Keratinocyte (primary cell): Measurements from ENCODE around the gene KLRD1. TPM values are rescaled to one million over a fixed set of nuclear protein-coding genes. Genes with fewer than 3 reads are reported as not detected.
"Not testable (repeated sequence)": the region's sequence is repeated elsewhere in the genome, so short reads cannot be mapped to it uniquely, and the experiment has no call there.

Experiments
- DNase-seq: peaks from one replicate; pipeline ENCODE4 v3.0.0-alpha.2; 2011; ENCODE audit warnings: low read depth, missing footprints, low spot score
- FAIRE-seq: peaks from 2 replicates; lab custom pipeline; 2011; peaks lifted over from hg19 to GRCh38; lab: Jason Lieb, UNC
- H2AFZ ChIP-seq: 2 replicates; pipeline ENCODE4 v1.6.0; 2012; ENCODE audit warnings: low read length, control low read depth, inconsistent platforms; ENCODE audit not compliant: control insufficient read depth
- H3K27ac ChIP-seq: 2 replicates; pipeline ENCODE4 v1.5.1; 2011; ENCODE audit warnings: low read length; ENCODE audit not compliant: control insufficient read depth, insufficient read depth
- H3K27me3 ChIP-seq: 3 replicates; pipeline ENCODE4 v1.6.0; 2011; ENCODE audit warnings: low read length; ENCODE audit not compliant: control insufficient read depth, insufficient read depth; ENCODE audit errors: extremely low read depth
- H3K36me3 ChIP-seq, 2 experiments: 2 replicates in 1 of 2; 3 replicates in 1 of 2; pipeline ENCODE4 v1.5.1; 2011; ENCODE audit warnings: low read length in 2 of 2, mild to moderate bottlenecking in 1 of 2; ENCODE audit not compliant: control insufficient read depth in 2 of 2, insufficient read depth in 2 of 2; ENCODE audit errors: extremely low read depth in 1 of 2
- H3K4me1 ChIP-seq: 3 replicates; pipeline ENCODE4 v1.5.1; 2011; ENCODE audit warnings: low read length; ENCODE audit not compliant: control insufficient read depth, insufficient read depth; ENCODE audit errors: extremely low read depth
- H3K4me2 ChIP-seq: 3 replicates; pipeline ENCODE4 v1.6.0; 2011; ENCODE audit warnings: low read depth, low read length; ENCODE audit not compliant: control insufficient read depth, insufficient read depth; ENCODE audit errors: extremely low read depth
- H3K4me3 ChIP-seq, 3 experiments: fragments of 200-600 bp in 1 of 3; sonication (generic) in 1 of 3; 2 replicates in 2 of 3; 3 replicates in 1 of 3; pipeline ENCODE4 v1.5.1; 2011 to 2016; ENCODE audit warnings: low read length in 3 of 3, mild to moderate bottlenecking in 3 of 3, control low read depth in 2 of 3, inconsistent platforms in 1 of 3, low read depth in 1 of 3, mixed read lengths in 1 of 3, mixed run types in 1 of 3, moderate library complexity in 1 of 3; ENCODE audit not compliant: control insufficient read depth in 2 of 3, insufficient read depth in 2 of 3; ENCODE audit errors: extremely low read depth in 1 of 3
- H3K79me2 ChIP-seq: 2 replicates; pipeline ENCODE4 v1.6.0; 2012; ENCODE audit warnings: low read length; ENCODE audit not compliant: control insufficient read depth, insufficient read depth
- H3K9ac ChIP-seq: 3 replicates; pipeline ENCODE4 v1.6.0; 2011; ENCODE audit warnings: low read length; ENCODE audit not compliant: control insufficient read depth, insufficient read depth; ENCODE audit errors: extremely low read depth
- H3K9me1 ChIP-seq: 3 replicates; pipeline ENCODE4 v1.6.0; 2011; ENCODE audit warnings: low read length; ENCODE audit not compliant: control insufficient read depth, insufficient read depth; ENCODE audit errors: extremely low read depth
- H3K9me3 ChIP-seq: 2 replicates; pipeline ENCODE4 v1.5.1; 2012; ENCODE audit warnings: low read depth, low read length; ENCODE audit not compliant: control insufficient read depth
- H4K20me1 ChIP-seq: 3 replicates; pipeline ENCODE4 v1.6.0; 2011; ENCODE audit warnings: low read length; ENCODE audit not compliant: control insufficient read depth, insufficient read depth; ENCODE audit errors: extremely low read depth
- EZH2 ChIP-seq: IDR thresholded peaks from one replicate; pipeline ENCODE4 v1.6.1; 2012; ENCODE audit warnings: inconsistent platforms, mild to moderate bottlenecking, low read length, moderate library complexity
- dilution Hi-C: fragments of 300-500 bp; cut with MboI; formaldehyde crosslinking; loops from one replicate; pipeline ENCODE4 v1.7.0; 2020; ENCODE audit warnings: low sequenced_read_pairs; ENCODE audit not compliant: extremely low pct_ligation_motif_present
- polyA plus RNA-seq, 5 experiments: library from polyadenylated mRNA; depleted of rRNA in 3 of 5; stranded (reverse) in 3 of 5; stranded (forward) in 1 of 5; unstranded in 1 of 5; fragments of >200 nt; gene quantifications; 1 replicate in 1 of 5; 2 replicates in 3 of 5; 3 replicates in 1 of 5; pipeline versions ENCODE4 v1.2.1 to v1.2.3, GENCODE V29; 2011 to 2012; ENCODE audit warnings: missing spikeins in 2 of 5, low read depth in 1 of 5, low replicate concordance in 1 of 5
- TF ChIP-seq, protein P1 (sequence below), 3 experiments: IDR thresholded peaks in 1 of 3; conservative IDR thresholded peaks in 1 of 3; optimal IDR thresholded peaks in 1 of 3; 2 replicates in 2 of 3; 3 replicates in 1 of 3; pipeline versions ENCODE3 to v1.5.1; 2011; ENCODE audit warnings: low read length in 3 of 3, mild to moderate bottlenecking in 3 of 3, moderate library complexity in 2 of 3, control low read depth in 1 of 3, inconsistent platforms in 1 of 3; ENCODE audit not compliant: insufficient read depth in 2 of 3; ENCODE audit errors: extremely low read depth in 1 of 3

Gene KLRD1
- polyA plus RNA-seq, 1 donor (not counting 4 experiments of a cell fraction or from before 2014, with no cell fraction given) = under 0.01 TPM

DNA sequence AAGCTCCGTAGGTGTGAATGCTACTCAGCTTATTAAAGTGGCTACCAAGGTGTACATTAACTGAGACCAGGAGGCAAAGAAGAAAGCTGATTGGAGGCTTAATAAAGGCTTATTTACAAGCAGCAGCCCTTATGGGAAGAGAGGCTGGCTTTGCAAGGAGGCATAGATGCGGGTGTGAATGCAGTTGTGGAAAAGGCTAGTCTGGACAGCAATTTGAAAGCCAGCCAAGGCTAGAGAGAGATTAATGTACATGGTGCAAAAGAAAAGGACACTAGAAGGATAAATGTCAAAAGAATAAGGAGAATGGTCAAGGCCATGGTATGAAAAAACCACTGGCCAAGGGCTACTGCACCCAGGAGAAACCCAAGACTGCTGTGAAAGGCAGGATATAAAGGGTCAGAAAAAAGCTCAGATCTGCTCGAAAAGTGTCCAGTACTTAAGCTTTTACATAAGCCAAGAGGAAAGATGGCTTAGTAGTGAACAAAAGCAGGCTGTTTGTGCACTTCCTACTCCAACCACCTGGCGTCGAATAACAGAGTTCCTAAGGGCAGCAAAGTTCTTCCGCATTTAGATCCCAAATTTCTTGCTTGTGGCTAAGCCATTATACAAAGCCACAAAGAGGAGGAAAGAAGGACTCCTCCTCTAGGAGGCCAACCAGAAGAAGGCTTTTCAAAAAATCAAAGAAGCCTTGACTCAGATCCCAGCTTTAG is 58.2 kb downstream of the KLRD1 start:
- Histone ChIP-seq H3K4me2 (peak overlapping the region; percentile 90), H3K9me1 (no peaks in the 10 kb centered on the region), H3K9ac (peak overlapping the region; percentile 86), H3K27ac (peak overlapping the region; percentile 91), H3K9me3 (peaks cover 3% of the 10 kb centered on the region), H3K36me3 (peaks cover 1 to 2% of the 10 kb centered on the region in 2 experiments), H3K4me3 (peak overlapping the region; percentile 67 to 81 (median 80)), H3K27me3 (no peaks in the 10 kb centered on the region), H4K20me1 (no peaks in the 10 kb centered on the region), H3K79me2 (peaks cover 28% of the 10 kb centered on the region), H2AFZ (peak overlapping the region; percentile 83), H3K4me1 (peaks cover 47% of the 10 kb centered on the region)
- DNase-seq = no peak
- TF ChIP-seq, protein P1, sequence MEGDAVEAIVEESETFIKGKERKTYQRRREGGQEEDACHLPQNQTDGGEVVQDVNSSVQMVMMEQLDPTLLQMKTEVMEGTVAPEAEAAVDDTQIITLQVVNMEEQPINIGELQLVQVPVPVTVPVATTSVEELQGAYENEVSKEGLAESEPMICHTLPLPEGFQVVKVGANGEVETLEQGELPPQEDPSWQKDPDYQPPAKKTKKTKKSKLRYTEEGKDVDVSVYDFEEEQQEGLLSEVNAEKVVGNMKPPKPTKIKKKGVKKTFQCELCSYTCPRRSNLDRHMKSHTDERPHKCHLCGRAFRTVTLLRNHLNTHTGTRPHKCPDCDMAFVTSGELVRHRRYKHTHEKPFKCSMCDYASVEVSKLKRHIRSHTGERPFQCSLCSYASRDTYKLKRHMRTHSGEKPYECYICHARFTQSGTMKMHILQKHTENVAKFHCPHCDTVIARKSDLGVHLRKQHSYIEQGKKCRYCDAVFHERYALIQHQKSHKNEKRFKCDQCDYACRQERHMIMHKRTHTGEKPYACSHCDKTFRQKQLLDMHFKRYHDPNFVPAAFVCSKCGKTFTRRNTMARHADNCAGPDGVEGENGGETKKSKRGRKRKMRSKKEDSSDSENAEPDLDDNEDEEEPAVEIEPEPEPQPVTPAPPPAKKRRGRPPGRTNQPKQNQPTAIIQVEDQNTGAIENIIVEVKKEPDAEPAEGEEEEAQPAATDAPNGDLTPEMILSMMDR (optimal IDR thresholded peaks at IDR 0.05 in 1 of 3, IDR thresholded peaks at IDR 0.05 in 1 of 3, conservative IDR thresholded peaks at IDR 0.05 in 1 of 3; ENCODE audit: extremely low read depth in 1 of 3, insufficient read depth in 2 of 3, low read length in 3 of 3) = peak; percentile 9 to 49 (median 37)
- TF ChIP-seq EZH2 = no peak
- dilution Hi-C loops = no loop called here
- peak; percentile 13 for FAIRE-seq

DNA sequence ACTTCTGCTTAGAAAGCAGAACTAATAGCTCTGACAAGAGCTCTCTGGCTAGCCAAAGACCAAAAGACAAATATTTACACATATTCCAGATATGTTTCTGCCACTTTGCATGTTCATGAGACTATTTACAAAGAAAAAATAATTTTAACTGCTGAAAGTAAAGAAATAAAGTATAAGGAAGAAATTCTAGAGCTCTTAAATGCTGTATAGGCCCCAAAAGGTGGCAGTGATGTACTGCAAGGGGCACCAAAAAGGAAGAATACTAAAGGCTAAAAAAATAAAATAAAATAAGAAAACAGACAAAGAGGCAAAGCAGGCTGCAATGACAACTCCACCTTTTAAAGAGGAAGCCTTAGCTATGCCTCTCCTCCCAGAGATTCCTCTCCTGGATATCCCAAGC is 59.2 kb downstream of the KLRD1 start:
- Histone ChIP-seq H3K27me3 (no peaks in the 10 kb centered on the region), H3K4me3 (no peak overlapping the region), H2AFZ (no peak overlapping the region), H3K4me1 (peaks cover 44% of the 10 kb centered on the region), H3K4me2 (peak overlapping the region; percentile 90), H3K9ac (no peak overlapping the region), H3K9me1 (no peaks in the 10 kb centered on the region), H3K9me3 (peaks cover 3% of the 10 kb centered on the region), H4K20me1 (no peaks in the 10 kb centered on the region), H3K79me2 (peaks cover 28% of the 10 kb centered on the region), H3K27ac (no peak overlapping the region), H3K36me3 (peaks cover 1 to 5% of the 10 kb centered on the region in 2 experiments)
- TF ChIP-seq, protein P1 (optimal IDR thresholded peaks at IDR 0.05 in 1 of 3, IDR thresholded peaks at IDR 0.05 in 1 of 3, conservative IDR thresholded peaks at IDR 0.05 in 1 of 3; ENCODE audit: extremely low read depth in 1 of 3, insufficient read depth in 2 of 3, low read length in 3 of 3) = peak in 1 of 3 experiments; percentile 11
- no peak for TF ChIP-seq EZH2
- dilution Hi-C loops = no loop called here
- DNase-seq = no peak
- no peak for FAIRE-seq

DNA sequence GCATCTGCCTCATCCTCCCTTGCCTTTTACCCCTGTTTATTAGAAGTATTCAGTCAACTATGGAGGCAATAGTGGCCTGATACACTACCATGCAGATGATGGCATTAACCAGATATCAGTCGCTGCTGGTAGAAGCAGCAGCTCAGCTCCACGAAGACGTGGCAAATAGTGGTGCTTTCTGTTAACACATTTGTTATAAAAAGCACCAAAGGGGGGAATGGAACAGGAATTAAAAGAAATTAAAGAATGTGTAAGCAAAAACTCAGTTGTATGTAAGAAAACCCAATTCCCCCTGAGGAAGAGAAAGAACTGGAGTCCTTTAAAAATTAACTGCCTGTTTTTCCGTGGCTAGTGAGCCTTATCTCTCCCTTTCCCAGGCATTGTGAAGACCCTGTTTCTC is 60.0 kb downstream of the KLRD1 start:
- H3K4me2 ChIP-seq, FAIRE-seq, H2AFZ ChIP-seq, H3K27ac ChIP-seq, dilution Hi-C loops, H3K36me3 ChIP-seq, H4K20me1 ChIP-seq, H3K9ac ChIP-seq, H3K27me3 ChIP-seq, DNase-seq, H3K9me1 ChIP-seq, H3K4me3 ChIP-seq, H3K9me3 ChIP-seq: not testable (repeated sequence)
- peaks cover 29% of the 10 kb centered on the region for H3K79me2 ChIP-seq
- peaks cover 44% of the 10 kb centered on the region for H3K4me1 ChIP-seq
